DOHH2 (cell line): Measurements from ENCODE around the gene SLC35F1.

Experiments
- H3F3A ChIP-seq: fragments of 200-600 bp; sonication (generic), shearing (Covaris generic); 2 replicates; pipeline ENCODE4 v1.6.0; 2016; ENCODE audit warnings: antibody characterized with exemption, mild to moderate bottlenecking; ENCODE audit not compliant: control insufficient read depth, insufficient read depth
- H3K27ac ChIP-seq: fragments of 200-600 bp; sonication (generic); 2 replicates; pipeline ENCODE4 v1.5.1; 2014; ENCODE audit warnings: low read depth, mild to moderate bottlenecking, low read length, moderate library complexity
- H3K27me3 ChIP-seq: fragments of 200-600 bp; sonication (generic); 2 replicates; pipeline ENCODE4 v1.6.1; 2014; ENCODE audit warnings: mild to moderate bottlenecking, low read length, mixed read lengths; ENCODE audit not compliant: control insufficient read depth
- H3K36me3 ChIP-seq: fragments of 200-600 bp; sonication (generic); 2 replicates; pipeline ENCODE4 v1.6.1; 2014; ENCODE audit warnings: mild to moderate bottlenecking, low read length, moderate library complexity, mixed read lengths; ENCODE audit not compliant: control insufficient read depth
- H3K4me1 ChIP-seq: fragments of 200-600 bp; sonication (generic); 2 replicates; pipeline ENCODE4 v1.6.1; 2014; ENCODE audit warnings: mild to moderate bottlenecking, low read length, mixed read lengths; ENCODE audit not compliant: control insufficient read depth
- H3K4me2 ChIP-seq: fragments of 200-600 bp; sonication (generic); 2 replicates; pipeline ENCODE4 v1.6.0; 2014; ENCODE audit warnings: mild to moderate bottlenecking, low read length, moderate library complexity
- H3K4me3 ChIP-seq: fragments of 200-600 bp; sonication (generic); 2 replicates; pipeline ENCODE4 v1.5.1; 2014; ENCODE audit warnings: mild to moderate bottlenecking, low read length, mixed read lengths
- H3K79me2 ChIP-seq: fragments of 200-600 bp; sonication (generic); 2 replicates; pipeline ENCODE4 v1.6.1; 2014; ENCODE audit warnings: mild to moderate bottlenecking, low read length, mixed read lengths; ENCODE audit not compliant: control insufficient read depth
- H3K9me2 ChIP-seq: fragments of 200-600 bp; sonication (generic); replicated peaks from 2 replicates; pipeline ENCODE4 v1.6.1; 2014; ENCODE audit warnings: mild to moderate bottlenecking, low read length, mixed read lengths; ENCODE audit not compliant: control insufficient read depth
- H3K9me3 ChIP-seq: fragments of 200-600 bp; sonication (generic); 2 replicates; pipeline ENCODE4 v1.6.1; 2014; ENCODE audit warnings: antibody characterized with exemption, low read length, mixed read lengths; ENCODE audit not compliant: control insufficient read depth, insufficient read depth
- H4K20me1 ChIP-seq: fragments of 200-600 bp; sonication (generic); 2 replicates; pipeline ENCODE4 v1.6.0; 2014; ENCODE audit warnings: low read depth, mild to moderate bottlenecking, antibody characterized with exemption, low read length, moderate library complexity; ENCODE audit not compliant: control insufficient read depth, insufficient read depth
- EZH2phosphoT487 ChIP-seq: fragments of 200-600 bp; sonication (generic); IDR thresholded peaks from 2 replicates; pipeline ENCODE4 v1.6.1; 2017; ENCODE audit warnings: borderline replicate concordance, mild to moderate bottlenecking, antibody characterized with exemption, low read length, moderate library complexity, mixed read lengths
- TF ChIP-seq, protein P1 (sequence below): fragments of 200-600 bp; sonication (generic); IDR thresholded peaks from one replicate; pipeline ENCODE4 v1.5.1; 2014; ENCODE audit warnings: antibody characterized with exemption, mild to moderate bottlenecking, low read depth, low read length; ENCODE audit not compliant: poor library complexity, severe bottlenecking

Gene SLC35F1

GRCh38 chr6:118313208-118313607 is 406.1 kb downstream of the SLC35F1 start:
- no peak overlapping the region for H3K4me2 ChIP-seq
- H4K20me1 ChIP-seq: no peaks in the 10 kb centered on the region
- H3K9me3 ChIP-seq: no peaks in the 10 kb centered on the region

DNA sequence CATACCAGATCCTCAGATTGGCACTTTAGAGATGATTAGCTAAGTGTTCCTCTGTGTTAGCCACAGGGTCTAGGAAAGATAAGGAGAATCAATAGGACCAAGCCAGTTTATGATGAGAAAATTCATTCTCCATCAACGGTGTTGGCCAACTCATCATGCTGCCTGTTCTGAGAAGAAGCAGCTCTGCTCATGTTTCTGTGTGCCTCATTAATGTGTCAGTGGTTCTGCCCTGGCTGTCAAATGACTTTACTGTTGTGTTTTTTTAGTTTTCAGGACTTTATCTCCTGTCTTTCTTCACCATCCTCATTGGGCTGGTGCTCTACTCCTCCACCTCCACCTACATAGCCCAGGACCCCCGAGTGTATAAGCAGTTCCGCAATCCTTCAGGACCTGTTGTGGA is 406.7 kb downstream of the SLC35F1 start:
- Histone ChIP-seq H3K9me2 (no peaks in the 10 kb centered on the region), H3K27ac (no peak overlapping the region), H3K4me3 (no peak overlapping the region), H3K4me1 (no peaks in the 10 kb centered on the region), H3K36me3 (no peaks in the 10 kb centered on the region), H3F3A (no peaks in the 10 kb centered on the region), H3K79me2 (no peaks in the 10 kb centered on the region), H4K20me1 (no peaks in the 10 kb centered on the region), H3K9me3 (no peaks in the 10 kb centered on the region), H3K4me2 (no peak overlapping the region), H3K27me3 (0 out of 2 replicates have a peak, but pooled peaks cover 2% of the 10 kb centered on the region)
- no peak for TF ChIP-seq EZH2phosphoT487
- TF ChIP-seq, protein P1, sequence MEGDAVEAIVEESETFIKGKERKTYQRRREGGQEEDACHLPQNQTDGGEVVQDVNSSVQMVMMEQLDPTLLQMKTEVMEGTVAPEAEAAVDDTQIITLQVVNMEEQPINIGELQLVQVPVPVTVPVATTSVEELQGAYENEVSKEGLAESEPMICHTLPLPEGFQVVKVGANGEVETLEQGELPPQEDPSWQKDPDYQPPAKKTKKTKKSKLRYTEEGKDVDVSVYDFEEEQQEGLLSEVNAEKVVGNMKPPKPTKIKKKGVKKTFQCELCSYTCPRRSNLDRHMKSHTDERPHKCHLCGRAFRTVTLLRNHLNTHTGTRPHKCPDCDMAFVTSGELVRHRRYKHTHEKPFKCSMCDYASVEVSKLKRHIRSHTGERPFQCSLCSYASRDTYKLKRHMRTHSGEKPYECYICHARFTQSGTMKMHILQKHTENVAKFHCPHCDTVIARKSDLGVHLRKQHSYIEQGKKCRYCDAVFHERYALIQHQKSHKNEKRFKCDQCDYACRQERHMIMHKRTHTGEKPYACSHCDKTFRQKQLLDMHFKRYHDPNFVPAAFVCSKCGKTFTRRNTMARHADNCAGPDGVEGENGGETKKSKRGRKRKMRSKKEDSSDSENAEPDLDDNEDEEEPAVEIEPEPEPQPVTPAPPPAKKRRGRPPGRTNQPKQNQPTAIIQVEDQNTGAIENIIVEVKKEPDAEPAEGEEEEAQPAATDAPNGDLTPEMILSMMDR: no peak

More at GRCh38 chr6:118313208-118313607, 406.1 kb downstream of the SLC35F1 start:
- H3K36me3 ChIP-seq: no peaks in the 10 kb centered on the region
- no peak overlapping the region for H3K27ac ChIP-seq
- H3K79me2 ChIP-seq: no peaks in the 10 kb centered on the region
- no peak overlapping the region for H3K4me3 ChIP-seq
- no peaks in the 10 kb centered on the region for H3K4me1 ChIP-seq
- H3K27me3 ChIP-seq: 0 out of 2 replicates have a peak, but pooled peaks cover 2% of the 10 kb centered on the region
- no peak for TF ChIP-seq EZH2phosphoT487
- TF ChIP-seq, protein P1: no peak
- H3F3A ChIP-seq: no peaks in the 10 kb centered on the region
- H3K9me2 ChIP-seq: no peaks in the 10 kb centered on the region

DNA sequence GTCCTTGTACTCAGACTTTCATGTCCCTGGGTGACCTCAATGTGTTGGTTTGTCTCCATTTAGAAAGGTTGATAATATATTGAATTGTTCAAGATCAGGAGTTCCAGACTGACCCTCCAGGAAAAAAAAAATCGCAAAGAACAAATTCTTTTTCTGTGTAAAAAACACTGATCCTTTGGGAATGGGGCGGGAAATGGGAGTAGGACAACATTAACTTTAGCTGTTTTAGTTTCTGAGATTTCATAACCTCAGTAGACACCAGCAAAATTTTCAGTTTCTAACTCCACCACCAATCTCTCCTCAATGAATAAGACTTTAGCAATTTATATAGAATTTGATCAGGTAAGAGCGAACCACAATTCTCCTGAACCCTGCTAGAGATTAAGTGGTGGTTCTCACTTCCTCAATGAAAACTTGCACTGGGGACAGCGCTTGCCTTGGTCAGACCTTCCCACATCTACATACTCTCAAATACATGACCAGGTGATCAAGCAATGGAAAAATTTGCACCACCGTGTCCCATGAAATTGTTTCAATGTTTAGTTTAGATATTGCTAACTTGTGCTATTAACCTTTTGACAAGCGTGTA is 409.8 kb downstream of the SLC35F1 start:
- Histone ChIP-seq H3K27me3 (0 out of 2 replicates have a peak, but pooled peaks cover 4% of the 10 kb centered on the region), H4K20me1 (no peaks in the 10 kb centered on the region), H3K9me3 (no peaks in the 10 kb centered on the region), H3K4me2 (no peak overlapping the region), H3K27ac (no peak overlapping the region), H3K36me3 (no peaks in the 10 kb centered on the region), H3K79me2 (no peaks in the 10 kb centered on the region), H3F3A (no peaks in the 10 kb centered on the region), H3K4me3 (no peak overlapping the region), H3K9me2 (no peaks in the 10 kb centered on the region), H3K4me1 (no peaks in the 10 kb centered on the region)
- TF ChIP-seq, protein P1: no peak
- TF ChIP-seq EZH2phosphoT487: no peak
